OCI-LY3 (cell line): ENCODE data around the gene KCNJ18.

ENCODE experiments used
- CTCF ChIP-seq: fragments of 200-600, 300-600 bp; sonication (generic); IDR thresholded peaks from 2 replicates; pipeline ENCODE4 v1.5.1; 2014; ENCODE audit warnings: antibody characterized with exemption, low read length, low read depth
- EZH2phosphoT487 ChIP-seq: fragments of 200-600 bp; shearing (Covaris generic); IDR thresholded peaks from 2 replicates; pipeline ENCODE4 v1.6.1; 2018; ENCODE audit warnings: antibody characterized with exemption, mixed run types, low read depth

GRCh38 chr17:21689604-21690003, 2.7 kb upstream of the KCNJ18 start:
- TF ChIP-seq CTCF (no peak), EZH2phosphoT487 (no peak)
